DMS 273 (cell line): ENCODE results near the gene RCBTB1.
A peak's percentile ranks its signal among the peaks of the same experiment; 100 is the strongest.
"Not testable (repeated sequence)": the region's sequence is repeated elsewhere in the genome, so short reads cannot be mapped to it uniquely, and the experiment has no call there.

ENCODE experiments used
- DNase-seq: peaks from one replicate; lab custom pipeline; 2025; ENCODE audit not compliant: unreplicated experiment; lab: John Stamatoyannopoulos, UW

RCBTB1 gene

DNA sequence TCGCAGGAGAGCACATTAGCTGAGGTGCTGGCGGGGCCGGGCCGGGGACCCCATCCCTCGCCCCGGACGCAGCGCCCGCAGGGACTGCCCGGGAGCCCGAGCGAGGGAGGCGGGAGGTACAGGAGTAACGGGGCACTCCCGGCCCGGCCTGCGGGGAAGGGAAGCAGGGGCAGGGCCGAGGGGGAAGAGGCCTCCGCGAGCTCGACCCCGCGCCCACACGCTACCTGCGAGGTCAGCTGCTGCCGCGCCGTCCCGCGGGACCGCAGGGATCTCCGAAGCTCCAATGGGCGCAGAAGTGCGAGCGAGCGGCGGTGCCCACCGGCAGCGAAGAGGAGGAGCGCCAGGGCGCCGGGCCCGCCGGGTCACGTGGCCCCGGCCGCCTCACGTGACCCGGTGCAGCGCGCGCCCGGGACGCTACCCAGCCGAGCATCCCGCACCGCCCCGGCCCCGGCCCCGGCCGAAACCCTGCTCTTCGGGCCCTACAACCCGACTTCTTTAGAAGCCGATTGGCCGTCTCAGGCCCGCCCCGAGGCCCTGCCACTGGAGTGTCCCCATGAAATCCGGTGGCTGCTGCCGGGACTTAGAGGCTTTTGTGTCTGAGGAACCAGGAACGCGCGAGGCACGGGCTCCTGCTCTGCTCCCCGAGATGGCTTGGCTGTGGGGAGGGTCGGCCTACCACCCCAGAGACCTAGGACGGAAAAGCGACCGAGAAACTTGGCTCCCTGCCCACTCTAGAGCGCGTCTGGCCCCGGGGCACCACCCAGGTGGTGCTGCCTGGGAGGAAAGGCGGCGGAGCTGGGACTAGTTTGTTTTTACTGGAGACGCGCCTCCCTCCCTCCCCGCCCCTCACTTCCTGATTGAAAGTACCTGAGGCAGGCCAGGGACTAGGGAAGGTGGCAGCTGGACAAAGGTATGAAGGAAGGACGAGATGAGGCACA, at the start of gene RCBTB1:
TSS of gene RCBTB1 (minus strand) at position 339 of the 938 bp plus-strand sequence. CDS start 18,279 bp downstream, outside the sequence.
- DNase-seq, result peak; percentile 83

- no peak for DNase-seq
These were observed 48.4 kb upstream of the RCBTB1 start for GRCh38 chr13:49633710-49634109.

DNA sequence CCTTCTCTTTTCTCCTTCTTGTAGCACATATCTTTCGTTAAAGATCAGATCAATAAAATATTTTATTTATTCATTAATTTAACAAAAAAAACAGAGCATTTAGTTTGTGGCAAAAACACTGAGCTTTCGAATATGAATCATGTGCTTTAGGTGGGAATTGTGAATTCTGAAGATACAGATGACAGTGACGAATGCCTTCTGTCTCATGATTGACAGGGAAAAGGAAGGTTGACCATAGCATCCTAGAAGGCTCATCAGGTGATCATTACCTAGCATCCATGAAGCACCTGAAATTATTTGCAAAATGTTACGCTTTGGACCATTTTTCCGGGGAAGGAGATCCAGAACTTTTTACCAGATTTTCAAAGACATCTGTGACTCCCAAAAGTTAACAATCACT, 46.8 kb upstream of the RCBTB1 start:
- no peak for DNase-seq

DNA sequence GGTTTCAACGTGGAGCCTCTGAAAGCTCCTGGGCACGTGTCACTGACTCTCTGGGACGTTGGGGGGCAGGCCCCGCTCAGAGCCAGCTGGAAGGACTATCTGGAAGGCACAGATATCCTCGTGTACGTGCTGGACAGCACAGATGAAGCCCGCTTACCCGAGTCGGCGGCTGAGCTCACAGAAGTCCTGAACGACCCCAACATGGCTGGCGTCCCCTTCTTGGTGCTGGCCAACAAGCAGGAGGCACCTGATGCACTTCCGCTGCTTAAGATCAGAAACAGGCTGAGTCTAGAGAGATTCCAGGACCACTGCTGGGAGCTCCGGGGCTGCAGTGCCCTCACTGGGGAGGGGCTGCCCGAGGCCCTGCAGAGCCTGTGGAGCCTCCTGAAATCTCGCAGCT, 45.2 kb upstream of the RCBTB1 start:
- DNase-seq, result no peak

GRCh38 chr13:49629947-49630346, 44.6 kb upstream of the RCBTB1 start:
- no peak for DNase-seq

DNA sequence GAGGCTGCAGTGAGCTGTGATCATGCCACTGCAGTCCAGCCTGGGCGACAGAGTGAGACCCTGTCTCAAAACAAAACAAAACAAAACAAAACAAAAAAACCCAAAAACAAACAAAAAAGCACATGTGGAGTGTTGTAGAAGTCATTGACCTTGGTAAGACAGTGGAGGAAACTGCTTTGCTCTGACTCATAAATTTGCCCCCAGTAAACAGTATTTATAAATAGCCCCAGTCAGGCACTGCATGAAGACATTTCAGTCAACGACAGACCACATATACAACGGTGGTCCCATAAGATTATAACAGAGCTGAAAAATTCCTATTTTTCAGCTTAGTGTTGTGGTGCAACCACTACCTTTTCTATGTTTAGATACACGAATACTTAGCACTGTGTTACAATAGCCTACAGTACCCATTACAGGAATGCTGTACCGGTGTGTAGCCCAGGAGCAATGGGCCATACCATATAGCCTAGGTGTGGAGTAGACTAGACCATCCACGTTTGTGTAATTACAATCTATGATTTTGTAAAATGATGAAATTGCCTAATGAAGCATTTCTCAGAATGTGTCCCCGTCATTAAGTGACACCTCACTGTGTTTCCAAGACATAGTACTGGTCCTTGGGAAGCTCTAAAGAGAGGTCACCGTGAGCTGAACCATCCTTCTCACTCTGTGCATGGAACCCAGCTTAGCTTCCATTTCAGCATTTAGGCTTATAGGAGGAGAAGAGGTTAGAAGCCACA, 44.0 kb upstream of the RCBTB1 start:
- DNase-seq, result no peak

- DNase-seq, result no peak
These were observed 42.7 kb upstream of the RCBTB1 start, which contains the start of gene ARL11 for GRCh38 chr13:49627831-49628652. Gene ARL11, plus strand, starts transcription at chr13:49628507. Its CDS starts 1,941 bp downstream, at chr13:49630448.

- no peak for DNase-seq
These were observed 40.2 kb upstream of the RCBTB1 start for GRCh38 chr13:49625392-49626079.

DNA sequence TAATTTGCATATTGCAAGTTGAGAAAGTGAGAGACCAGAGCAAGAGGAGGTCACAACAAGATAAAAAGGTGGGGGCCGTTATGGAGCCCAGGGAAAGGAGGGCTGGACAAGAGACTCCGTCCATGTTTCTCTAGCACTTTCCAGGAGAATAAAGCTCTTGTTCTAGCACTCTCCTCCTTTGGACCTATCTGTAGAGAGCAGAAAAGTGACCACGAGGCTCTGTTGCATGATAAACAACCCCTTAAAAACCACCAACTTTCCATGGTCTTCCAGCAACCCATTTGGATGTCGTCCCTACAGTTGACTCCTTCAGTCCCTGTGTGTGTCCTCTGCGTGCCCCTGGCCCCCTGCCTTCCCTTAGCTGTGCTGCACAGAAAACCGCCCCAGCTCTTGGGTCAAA, 38.9 kb upstream of the RCBTB1 start:
- no peak for DNase-seq

DNA sequence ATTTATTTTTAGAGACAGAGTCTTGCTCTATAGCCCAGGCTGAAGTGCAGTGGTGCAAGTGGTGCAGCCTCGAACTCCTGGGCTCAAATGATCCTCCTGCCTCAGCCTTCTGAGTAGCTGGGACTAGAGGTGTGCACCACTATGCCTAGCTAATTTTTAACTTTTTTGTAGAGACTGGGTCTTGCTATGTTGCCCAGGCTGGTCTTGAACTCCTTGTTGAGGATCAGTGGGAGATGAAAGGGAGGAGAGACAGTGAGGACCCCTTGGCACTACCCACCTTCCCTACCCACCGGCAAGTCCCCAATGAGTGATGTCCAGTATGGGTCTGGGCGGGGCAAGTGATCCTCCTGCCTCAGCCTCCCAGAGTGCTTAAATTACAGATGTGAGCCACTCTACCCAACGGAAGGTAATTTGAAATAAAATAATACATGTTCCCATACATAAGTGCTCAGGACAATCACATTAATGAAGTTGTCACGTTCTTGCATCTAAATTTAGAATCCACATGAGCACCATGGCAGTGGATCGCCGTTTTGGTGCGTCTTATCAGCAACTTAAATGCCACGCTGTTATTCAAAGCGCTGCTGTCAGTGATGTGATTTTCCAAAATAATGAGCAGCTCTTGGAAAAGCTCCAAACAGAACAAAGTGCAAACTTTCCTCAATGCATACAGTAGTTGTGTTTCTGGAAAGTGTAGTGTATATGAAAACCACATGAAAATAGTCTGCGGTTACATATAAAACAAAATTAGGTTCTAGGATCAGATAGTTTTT, 37.0 kb upstream of the RCBTB1 start:
- no peak for DNase-seq

- no peak for DNase-seq
These were observed 34.8 kb upstream of the RCBTB1 start for GRCh38 chr13:49620170-49620621.

- no peak for DNase-seq
These were observed 31.3 kb upstream of the RCBTB1 start for GRCh38 chr13:49616676-49617065.

DNA sequence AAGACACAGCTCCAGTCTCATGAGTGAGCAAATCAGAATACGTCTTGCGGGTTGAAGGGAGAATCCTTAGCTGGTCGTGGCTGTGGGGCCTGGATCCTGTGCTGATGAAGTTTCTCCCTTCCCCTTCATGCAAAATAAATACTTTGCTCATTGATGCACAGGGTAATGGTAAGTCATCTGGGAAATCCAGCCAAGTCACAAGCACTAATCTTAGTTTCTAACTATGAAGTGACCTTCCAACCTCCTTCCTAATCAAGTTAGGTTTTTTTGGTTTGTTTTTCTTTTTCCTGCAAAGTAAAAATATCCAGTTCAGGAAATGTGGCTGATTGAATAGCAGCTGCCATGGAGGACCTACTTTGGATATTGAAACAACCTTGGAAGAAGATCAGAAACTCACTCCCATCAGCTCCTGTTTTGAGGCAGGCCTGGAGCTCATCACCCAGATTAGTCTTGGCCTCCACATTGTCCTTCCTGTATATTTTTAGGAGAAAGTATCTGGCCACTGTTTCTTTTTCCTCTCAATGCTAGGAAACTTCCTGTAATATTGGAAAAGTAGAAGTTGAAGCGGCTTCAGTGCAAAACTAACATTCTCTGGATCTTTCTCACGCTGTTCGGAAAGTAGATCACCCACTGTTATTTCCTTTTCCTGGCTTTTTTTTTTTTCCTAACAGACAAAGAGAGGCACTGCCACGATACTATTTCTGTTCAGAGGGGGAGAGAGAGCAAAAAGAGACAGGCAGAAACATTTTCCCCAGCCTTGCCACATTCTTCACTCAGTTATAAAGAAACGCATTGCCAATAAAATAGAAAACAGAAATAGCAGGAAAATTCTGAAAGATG, 30.7 kb upstream of the RCBTB1 start:
- no peak for DNase-seq

- DNase-seq, result not testable (repeated sequence)
These were observed 26.7 kb upstream of the RCBTB1 start for GRCh38 chr13:49612042-49612441.

- DNase-seq, result peak; percentile 91
These were observed 24.8 kb upstream of the RCBTB1 start for GRCh38 chr13:49610176-49610575.

- DNase-seq, result no peak
These were observed 23.4 kb upstream of the RCBTB1 start for GRCh38 chr13:49608651-49609331.

GRCh38 chr13:49607761-49608160, 22.4 kb upstream of the RCBTB1 start:
- no peak for DNase-seq
